ENCODE measurements around the gene ZNF662. TPM values are rescaled to one million over a fixed set of nuclear protein-coding genes. Genes with fewer than 3 reads are reported as not detected.

The ZNF662 gene
- total RNA-seq, 1 experiment from 2014 or later = 2.7 TPM

DNA sequence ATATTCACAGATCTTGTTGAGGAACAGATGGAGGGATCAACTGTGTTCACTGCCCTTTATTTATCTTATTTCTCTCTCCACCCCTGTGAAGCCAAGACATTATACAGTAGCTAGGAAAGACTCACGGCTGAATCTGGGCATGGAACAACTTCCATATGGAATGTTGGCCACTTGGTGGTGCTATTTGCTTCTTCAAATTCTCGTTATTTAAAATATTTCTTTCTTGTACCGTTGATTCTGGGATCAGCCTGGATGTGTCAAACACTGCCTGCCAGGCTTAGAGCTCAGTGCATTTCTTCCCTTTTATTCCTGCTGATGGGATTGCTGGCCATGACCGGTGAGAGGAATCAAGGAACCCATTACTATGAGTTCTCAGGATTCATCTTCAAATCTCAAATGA, 55.7 kb downstream of the ZNF662 start:
- TF ChIP-seq NFYB (CRISPR knock-in tag; conservative IDR thresholded peaks at IDR 0.05; ENCODE audit: low read depth) (no peak), TCF7 (CRISPR knock-in tag; IDR thresholded peaks at IDR 0.05; ENCODE audit: low read depth) (no peak), ATF6 (CRISPR knock-in tag; IDR thresholded peaks at IDR 0.05) (no peak), KAT7 (CRISPR knock-in tag; IDR thresholded peaks at IDR 0.05; ENCODE audit: borderline replicate concordance) (no peak), NR2C2 (CRISPR knock-in tag; IDR thresholded peaks at IDR 0.05) (no peak), ZNF396 (CRISPR knock-in tag; IDR thresholded peaks at IDR 0.05; ENCODE audit: borderline replicate concordance) (no peak), NR3C1 (CRISPR knock-in tag; conservative IDR thresholded peaks at IDR 0.05; ENCODE audit: low read depth) (no peak), ATF3 (CRISPR knock-in tag; conservative IDR thresholded peaks at IDR 0.05) (no peak), E2F5 (CRISPR knock-in tag; IDR thresholded peaks at IDR 0.05) (no peak), TP53 (CRISPR knock-in tag; IDR thresholded peaks at IDR 0.05) (no peak), PRRX2 (CRISPR knock-in tag; IDR thresholded peaks at IDR 0.05) (no peak)
- TF ChIP-seq, protein P1, sequence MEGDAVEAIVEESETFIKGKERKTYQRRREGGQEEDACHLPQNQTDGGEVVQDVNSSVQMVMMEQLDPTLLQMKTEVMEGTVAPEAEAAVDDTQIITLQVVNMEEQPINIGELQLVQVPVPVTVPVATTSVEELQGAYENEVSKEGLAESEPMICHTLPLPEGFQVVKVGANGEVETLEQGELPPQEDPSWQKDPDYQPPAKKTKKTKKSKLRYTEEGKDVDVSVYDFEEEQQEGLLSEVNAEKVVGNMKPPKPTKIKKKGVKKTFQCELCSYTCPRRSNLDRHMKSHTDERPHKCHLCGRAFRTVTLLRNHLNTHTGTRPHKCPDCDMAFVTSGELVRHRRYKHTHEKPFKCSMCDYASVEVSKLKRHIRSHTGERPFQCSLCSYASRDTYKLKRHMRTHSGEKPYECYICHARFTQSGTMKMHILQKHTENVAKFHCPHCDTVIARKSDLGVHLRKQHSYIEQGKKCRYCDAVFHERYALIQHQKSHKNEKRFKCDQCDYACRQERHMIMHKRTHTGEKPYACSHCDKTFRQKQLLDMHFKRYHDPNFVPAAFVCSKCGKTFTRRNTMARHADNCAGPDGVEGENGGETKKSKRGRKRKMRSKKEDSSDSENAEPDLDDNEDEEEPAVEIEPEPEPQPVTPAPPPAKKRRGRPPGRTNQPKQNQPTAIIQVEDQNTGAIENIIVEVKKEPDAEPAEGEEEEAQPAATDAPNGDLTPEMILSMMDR (IDR thresholded peaks at IDR 0.05) = no peak
- CTCF ChIA-PET = interaction anchor here (0.7 to 3.1 kb wide), 56 partner anchors 8 to 1377 kb away, joined by 3 to 65 read pairs (median 4); partner anchors contain the start of genes GASK1A, SNRK, SS18L2 and TCAIM
- no peak overlapping the region for H3K27ac Mint-ChIP-seq
- H3K27me3 Mint-ChIP-seq (ENCODE audit: low read depth) = no peaks in the 10 kb centered on the region; the same call in 1 of the 2 replicates
- no peaks in the 10 kb centered on the region for H3K4me1 Mint-ChIP-seq
- ATAC-seq (peak; percentile 77), DNase-seq (ENCODE audit: low spot score) (peak; percentile 29)
- no peaks in the 10 kb centered on the region for H3K36me3 Mint-ChIP-seq
- H3K9me3 Mint-ChIP-seq = peaks cover 6% of the 10 kb centered on the region; the same call in 1 of the 2 replicates
- POLR2A ChIA-PET = no interaction called here
- no peak overlapping the region for H3K4me3 Mint-ChIP-seq

GRCh38 chr3:42963269-42963668, 57.3 kb downstream of the ZNF662 start:
- H3K4me3 Mint-ChIP-seq = no peak overlapping the region
- H3K27me3 Mint-ChIP-seq (ENCODE audit: low read depth) = no peaks in the 10 kb centered on the region; the same call in 1 of the 2 replicates
- H3K27ac Mint-ChIP-seq = no peak overlapping the region
- ATAC-seq (no peak), DNase-seq (ENCODE audit: low spot score) (no peak)
- ChIA-PET CTCF (interaction anchor here (2.9 to 3.1 kb wide), 3 partner anchors 82 to 192 kb away, joined by 15 to 65 read pairs (median 62); no protein-coding TSS in a partner anchor), POLR2A (no interaction called here)
- no peaks in the 10 kb centered on the region for H3K36me3 Mint-ChIP-seq
- no peaks in the 10 kb centered on the region for H3K4me1 Mint-ChIP-seq
- TF ChIP-seq, protein P2, sequence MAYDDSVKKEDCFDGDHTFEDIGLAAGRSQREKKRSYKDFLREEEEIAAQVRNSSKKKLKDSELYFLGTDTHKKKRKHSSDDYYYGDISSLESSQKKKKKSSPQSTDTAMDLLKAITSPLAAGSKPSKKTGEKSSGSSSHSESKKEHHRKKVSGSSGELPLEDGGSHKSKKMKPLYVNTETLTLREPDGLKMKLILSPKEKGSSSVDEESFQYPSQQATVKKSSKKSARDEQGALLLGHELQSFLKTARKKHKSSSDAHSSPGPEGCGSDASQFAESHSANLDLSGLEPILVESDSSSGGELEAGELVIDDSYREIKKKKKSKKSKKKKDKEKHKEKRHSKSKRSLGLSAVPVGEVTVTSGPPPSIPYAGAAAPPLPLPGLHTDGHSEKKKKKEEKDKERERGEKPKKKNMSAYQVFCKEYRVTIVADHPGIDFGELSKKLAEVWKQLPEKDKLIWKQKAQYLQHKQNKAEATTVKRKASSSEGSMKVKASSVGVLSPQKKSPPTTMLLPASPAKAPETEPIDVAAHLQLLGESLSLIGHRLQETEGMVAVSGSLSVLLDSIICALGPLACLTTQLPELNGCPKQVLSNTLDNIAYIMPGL (CRISPR knock-in tag; IDR thresholded peaks at IDR 0.05) = no peak
- TF ChIP-seq FOXP1 (CRISPR knock-in tag; IDR thresholded peaks at IDR 0.05; ENCODE audit: borderline replicate concordance) = no peak
- TF ChIP-seq NR2C2 (CRISPR knock-in tag; IDR thresholded peaks at IDR 0.05) = no peak
- no peak for TF ChIP-seq ATF3 (CRISPR knock-in tag; conservative IDR thresholded peaks at IDR 0.05)
- no peak for TF ChIP-seq ZNF263 (CRISPR knock-in tag; IDR thresholded peaks at IDR 0.05; ENCODE audit: low read depth)
- TF ChIP-seq ZBTB21 (CRISPR knock-in tag; IDR thresholded peaks at IDR 0.05; ENCODE audit: borderline replicate concordance) = no peak
- TF ChIP-seq CREM (CRISPR knock-in tag; IDR thresholded peaks at IDR 0.05) = no peak
- no peaks in the 10 kb centered on the region for H3K9me3 Mint-ChIP-seq
